Astrocyte (in vitro differentiated cells and primary cell): ENCODE results near the gene TGM5.

Source experiments
- CTCF ChIP-seq: IDR thresholded peaks from 2 replicates; pipeline ENCODE4 v1.5.1; 2011; ENCODE audit warnings: low read depth, mild to moderate bottlenecking, inconsistent platforms, low read length, moderate library complexity; ENCODE audit not compliant: insufficient read depth
- EZH2 ChIP-seq: IDR thresholded peaks from 2 replicates; pipeline ENCODE4 v1.6.1; 2012; ENCODE audit warnings: mild to moderate bottlenecking, low read length, inconsistent platforms; ENCODE audit not compliant: insufficient read depth

GRCh38 chr15:43186003-43186353 lies 80.8 kb downstream of the TGM5 start:
- TF ChIP-seq CTCF (no peak), EZH2 (no peak)
